NCI-H69 (cell line): Measurements from ENCODE around the gene PDGFD.

ENCODE experiments used
- DNase-seq: peaks from one replicate; lab custom pipeline; 2025; lab: John Stamatoyannopoulos, UW

The PDGFD gene

DNA sequence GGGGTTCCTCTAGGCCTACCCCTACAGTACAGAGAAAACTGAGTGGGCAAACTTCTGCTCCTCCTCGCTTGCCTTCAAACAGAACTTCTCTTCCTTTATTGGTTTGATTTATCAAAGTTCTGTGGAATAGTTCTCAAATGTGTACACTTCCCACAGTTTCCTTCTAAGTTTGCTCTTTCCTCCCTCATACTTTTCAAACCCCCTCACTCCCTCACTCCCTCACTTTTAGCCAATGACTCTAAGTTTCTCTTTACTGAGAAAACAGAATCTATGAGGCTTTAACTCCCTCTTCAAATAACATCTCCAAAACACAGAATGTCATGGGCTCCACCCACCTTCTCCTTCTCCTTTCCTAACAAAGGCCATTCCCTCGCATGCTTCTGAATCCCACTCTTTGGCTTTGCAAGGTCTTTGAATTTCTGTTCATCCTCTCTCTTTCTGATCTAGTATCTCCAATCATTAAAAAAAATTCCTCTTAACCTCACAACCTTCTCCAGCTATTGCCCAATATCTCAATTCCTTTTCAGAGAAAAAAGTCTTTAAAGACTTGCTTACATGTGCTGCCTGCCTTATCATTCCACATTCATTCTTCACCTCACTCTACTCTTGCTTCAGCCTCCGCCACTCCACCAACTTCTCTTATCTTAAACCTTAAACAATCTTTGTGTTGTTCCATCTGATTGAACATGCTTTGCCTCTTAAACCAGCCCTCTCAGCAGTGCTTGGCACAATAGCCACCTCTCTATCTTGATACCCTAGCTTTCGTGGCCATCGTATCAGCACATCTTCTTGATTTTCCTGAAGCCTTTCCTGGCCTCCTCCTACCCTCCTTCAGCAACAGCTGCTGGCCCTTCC lies 70.3 kb downstream of the PDGFD start:
- DNase-seq = no peak

DNA sequence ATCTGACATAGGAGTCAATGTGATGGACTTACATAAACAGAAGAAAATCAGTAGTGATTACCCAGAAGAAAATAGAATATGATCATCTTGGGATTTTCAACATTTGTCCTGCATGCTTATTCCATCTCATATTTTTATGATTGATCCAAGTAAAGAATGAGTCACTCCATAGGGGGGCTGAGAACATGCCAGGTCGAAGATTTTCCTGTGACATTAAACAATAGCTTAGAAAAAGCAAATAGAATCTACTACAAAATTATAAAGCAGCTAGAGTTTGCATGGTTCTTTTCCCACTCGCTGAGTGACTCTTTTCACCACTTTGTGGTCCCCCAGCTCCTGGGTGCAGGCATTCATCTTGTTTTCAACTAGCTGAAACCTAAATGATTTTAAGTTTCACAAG lies 71.2 kb downstream of the PDGFD start:
- DNase-seq = no peak

GRCh38 chr11:104091281-104092096 lies 72.5 kb downstream of the PDGFD start:
- no peak for DNase-seq

DNA sequence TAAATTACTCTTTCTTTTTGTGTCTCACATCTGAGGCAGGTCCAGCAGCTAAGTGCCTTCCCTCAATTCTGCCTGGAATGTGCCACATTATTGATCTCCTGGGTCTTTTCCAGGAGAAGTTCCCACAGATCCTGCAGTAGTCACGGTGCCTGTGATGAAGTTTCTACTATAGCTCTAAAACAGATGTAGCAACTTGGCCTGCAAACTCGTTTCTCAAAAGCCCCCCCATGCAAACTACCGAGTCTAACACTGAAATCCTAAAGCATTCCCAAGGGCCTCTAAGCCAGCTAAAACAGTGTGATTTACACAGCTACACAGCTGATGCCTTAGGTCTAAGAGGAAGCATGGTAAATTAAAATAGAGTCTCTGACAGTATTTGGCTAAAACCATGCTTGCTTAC lies 73.2 kb downstream of the PDGFD start:
- no peak for DNase-seq

- no peak for DNase-seq
Observed at GRCh38 chr11:104089481-104089880, 74.5 kb downstream of the PDGFD start.

GRCh38 chr11:104086621-104087020 lies 77.3 kb downstream of the PDGFD start:
- no peak for DNase-seq

DNA sequence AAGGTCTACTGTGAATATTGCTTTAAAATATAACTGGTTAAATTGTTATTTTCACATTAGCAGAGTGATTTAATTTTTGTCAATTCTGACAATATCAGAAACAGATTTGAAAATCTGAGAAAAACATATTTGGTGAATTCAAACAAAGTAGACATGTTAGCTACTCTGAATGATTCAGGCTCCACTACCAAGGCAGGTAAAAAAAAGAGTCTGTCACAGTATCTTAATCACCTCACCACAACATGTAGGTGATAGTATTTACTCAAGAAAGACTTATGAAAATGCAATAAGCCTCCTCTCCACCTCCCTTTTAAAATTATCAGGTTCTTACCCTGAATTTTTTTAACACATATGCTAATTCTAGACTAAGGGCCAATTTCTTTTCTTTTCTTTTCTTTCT lies 85.0 kb downstream of the PDGFD start:
- DNase-seq = no peak

GRCh38 chr11:104078245-104078644 lies 85.7 kb downstream of the PDGFD start:
- no peak for DNase-seq

DNA sequence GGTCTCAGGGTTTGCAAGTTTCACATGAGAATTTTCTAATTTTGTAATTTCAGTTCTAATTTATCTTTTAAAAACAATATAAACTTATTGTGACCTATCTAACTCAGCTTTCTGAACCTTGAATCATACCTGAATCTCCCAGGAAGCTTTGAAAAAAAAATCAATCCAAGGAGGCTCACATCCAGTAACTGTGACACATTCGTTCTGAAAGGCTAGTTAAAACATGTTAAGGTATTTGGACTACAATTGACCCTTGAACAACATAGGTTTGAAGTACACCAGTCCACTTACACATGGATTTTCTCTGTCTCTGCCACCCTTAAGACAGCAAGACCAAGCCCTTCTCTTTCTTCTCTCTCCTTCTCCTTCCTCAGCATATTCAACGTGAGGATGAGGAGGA lies 87.5 kb downstream of the PDGFD start:
- no peak for DNase-seq

DNA sequence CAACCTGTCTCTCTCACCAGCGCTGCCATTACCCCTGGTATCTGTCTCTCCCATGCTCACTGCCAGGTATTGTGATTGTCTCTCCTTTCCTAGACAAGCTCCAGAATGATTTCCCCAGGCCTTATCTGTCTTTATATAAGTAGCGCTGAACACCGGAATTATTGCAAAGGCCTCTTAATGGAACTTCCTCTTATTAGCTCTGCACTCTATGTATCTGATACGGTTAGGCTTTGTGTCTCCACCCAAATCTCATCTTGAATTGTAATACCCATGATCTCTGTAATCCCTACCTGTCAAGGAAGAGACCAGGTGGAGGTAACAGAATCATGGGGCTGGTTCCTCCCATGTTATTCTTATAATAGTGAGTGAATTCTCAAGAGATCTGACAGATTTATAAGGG lies 88.2 kb downstream of the PDGFD start:
- no peak for DNase-seq

DNA sequence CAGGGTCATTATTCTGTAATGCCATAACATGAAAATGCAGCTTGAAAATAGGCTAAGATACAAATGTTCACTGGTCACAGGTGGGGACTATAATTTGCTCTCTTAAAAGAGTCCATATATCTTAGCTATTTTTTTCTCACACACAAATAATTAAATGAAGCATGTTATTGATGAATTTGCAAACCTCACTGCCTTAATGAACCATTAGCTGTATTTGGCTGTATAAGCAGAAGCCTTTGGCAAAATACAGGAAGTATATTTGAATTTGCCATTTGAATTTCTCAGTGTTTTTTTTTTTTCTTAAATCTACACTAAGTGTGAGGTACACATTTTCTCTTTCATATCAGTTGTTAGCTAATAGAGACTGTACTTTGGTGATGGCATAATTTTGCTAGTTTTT lies 88.9 kb downstream of the PDGFD start:
- no peak for DNase-seq

- peak; percentile 17 for DNase-seq
Observed at GRCh38 chr11:104073950-104074705, 89.8 kb downstream of the PDGFD start.

GRCh38 chr11:104067534-104067933 lies 96.4 kb downstream of the PDGFD start:
- no peak for DNase-seq

DNA sequence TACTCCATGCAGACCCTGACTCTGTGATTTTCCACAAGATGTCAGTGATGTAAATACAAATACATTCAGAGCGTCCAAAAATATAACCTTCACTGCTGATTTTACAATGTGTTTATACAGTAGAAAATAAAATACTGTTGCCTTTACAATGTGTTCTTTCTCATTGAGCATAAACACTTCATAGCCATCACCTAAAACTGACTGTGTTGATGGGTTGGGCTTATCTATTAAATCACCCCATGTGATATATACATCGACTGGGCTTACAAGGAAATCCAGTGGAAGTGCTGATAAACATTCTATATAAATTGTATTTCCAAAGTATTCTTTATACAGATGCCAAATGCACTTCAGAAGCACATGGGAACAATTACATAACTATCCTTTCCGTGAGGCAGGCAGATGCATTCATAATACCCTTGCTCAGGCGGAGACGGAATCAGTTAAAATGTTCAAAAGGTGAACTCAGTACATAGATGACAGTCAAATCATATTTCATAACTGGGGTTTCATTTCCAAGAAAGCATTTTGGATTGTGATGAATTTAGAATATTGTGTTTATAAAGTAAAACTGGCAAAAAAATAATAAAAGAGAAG lies 99.8 kb downstream of the PDGFD start:
- no peak for DNase-seq

DNA sequence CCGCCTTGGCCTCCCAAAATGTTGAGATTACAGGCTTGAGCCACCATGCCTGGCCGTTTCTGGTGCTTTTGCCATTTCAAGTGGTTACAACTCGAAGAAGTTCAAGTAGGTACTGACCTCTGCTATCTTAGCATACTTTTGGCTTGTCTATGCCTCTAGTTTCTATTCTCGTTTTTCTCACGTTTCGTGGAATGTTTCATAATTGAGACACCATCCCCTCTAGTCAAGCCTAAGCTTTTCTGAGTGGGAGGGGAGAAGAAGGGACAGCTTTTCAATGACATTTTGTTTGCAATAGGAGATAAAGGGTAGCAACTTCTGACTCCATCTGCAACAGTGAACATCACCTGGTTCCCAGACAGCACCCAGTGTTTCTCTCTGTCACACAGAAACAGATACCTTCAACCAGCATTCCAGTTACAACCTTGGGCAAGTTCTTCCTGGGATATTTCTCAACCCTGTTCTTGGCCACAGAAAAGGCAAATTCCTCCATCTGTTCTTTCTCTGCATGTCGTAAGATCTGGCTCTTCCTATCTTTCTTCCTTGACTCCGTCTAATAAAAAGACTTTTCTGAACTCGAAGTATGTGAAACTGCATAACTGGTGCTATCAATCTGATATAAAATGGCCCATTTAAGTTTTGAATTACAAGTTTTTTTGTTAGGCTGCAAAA lies 102.0 kb downstream of the PDGFD start:
- DNase-seq = no peak

GRCh38 chr11:104060820-104061219 lies 103.1 kb downstream of the PDGFD start:
- DNase-seq = no peak

GRCh38 chr11:104060004-104060794 lies 103.7 kb downstream of the PDGFD start:
- DNase-seq = peak; percentile 76

DNA sequence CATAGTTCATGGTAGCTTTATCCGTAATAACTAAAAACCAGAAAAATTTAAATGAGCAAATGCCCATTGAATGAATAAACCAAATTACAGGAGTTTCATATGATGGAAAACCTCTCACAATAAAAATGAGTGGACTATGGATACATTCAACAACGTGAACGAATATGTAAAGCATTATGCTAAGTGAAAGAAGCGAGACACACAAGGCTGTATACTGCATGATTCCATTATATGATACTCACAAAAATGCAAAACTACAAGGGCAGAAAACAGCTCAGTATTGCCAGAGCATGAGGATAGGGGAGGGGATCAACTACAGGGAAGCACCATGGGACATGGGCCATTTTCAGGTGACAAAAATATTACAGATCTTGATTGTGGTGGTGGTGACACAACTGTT lies 105.3 kb downstream of the PDGFD start:
- DNase-seq = no peak

DNA sequence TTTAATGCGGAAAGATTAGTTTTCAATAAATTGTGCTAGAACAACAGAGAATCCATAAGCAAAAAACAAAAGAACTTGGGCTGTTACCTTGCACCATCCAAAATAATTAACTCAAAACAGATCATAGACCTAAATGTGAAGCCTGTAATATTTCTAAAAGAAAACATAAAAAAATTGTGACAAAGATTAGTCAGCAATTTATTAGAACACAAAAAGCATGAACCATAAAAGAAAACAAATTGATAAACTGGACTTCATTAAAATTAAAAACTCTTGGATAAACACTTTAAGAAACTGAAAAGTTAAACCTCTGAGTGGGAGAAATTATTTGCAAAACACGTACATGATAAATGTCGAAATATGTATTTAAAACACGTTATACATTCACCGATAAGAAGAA lies 106.0 kb downstream of the PDGFD start:
- DNase-seq = no peak

DNA sequence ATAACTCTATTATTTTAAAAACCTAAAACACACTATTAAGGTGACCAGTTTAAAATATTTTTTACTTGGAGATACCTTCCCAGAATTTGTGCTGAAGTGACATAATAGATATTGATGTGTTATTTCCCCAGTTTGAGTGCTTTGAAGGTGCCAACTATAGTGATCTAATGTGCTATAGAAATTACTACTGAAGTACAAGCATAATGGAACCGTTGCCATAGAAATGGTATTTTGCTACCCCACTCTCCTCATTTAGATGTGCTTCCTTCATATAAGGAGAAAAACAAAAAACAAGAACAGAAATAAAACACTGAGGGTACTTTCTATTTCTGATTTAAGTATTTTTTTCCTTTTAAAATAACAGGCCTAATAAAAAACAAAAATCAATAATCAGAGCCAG lies 108.4 kb downstream of the PDGFD start:
- no peak for DNase-seq
